IPS-NIHi7 (cell line): Measurements from ENCODE around the gene ENDOD1.

Experiments used
- DNase-seq: peaks from one replicate; pipeline ENCODE4 v3.0.0; 2012; ENCODE audit warnings: mixed read lengths; ENCODE audit errors: extremely low spot score

ENDOD1 gene

DNA sequence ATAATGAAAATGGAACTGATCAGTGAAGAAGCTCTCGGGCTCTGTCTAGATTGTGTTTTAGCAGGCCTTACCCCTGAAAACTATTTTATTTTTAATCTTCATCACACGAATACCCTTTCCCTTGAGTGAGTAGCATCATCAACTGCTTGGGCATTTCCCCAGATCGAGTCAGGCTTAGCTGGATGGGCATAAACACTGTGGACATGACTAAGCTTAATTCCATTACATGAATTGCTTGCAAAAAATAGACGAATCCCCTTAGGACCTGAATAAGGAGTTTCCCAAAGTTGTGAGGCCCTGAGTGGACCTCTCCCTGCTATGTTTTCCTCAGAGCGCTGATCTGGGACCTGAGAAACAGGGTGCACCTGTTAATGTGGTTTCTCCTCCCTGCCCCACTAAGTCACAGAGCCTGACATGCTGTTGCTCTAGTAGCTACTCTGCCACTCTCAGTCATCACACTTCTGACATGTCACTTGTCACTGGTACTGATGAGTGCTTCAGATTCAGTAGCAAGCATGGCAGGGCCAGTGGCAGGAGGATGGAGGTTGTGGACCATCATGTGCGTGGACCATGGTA is 53.5 kb downstream of the ENDOD1 start:
- DNase-seq = no peak

- DNase-seq = no peak
Observed at GRCh38 chr11:95144313-95145235, 54.9 kb downstream of the ENDOD1 start.

GRCh38 chr11:95145430-95146060 is 55.9 kb downstream of the ENDOD1 start:
- DNase-seq = no peak

- DNase-seq = no peak
Observed at GRCh38 chr11:95147364-95147905, 57.8 kb downstream of the ENDOD1 start.

DNA sequence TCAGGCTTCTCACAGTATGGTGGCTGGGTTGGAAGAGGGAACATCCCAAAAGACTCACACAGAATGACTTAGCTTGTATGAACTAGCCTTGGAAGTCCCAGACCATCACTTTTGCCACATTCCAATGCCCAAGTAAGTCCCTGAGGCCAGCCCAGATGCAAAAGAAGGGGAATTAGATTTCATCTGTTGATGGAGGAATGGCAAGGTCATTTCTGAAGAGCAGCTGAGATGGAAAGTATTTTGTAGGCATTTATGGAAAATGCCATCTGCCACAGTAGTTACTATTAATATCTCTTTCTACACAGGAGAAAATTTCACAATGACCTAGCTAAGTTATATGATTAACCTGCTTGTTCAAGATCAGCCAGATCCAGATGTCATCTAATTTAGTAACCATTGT is 58.8 kb downstream of the ENDOD1 start:
- no peak for DNase-seq

DNA sequence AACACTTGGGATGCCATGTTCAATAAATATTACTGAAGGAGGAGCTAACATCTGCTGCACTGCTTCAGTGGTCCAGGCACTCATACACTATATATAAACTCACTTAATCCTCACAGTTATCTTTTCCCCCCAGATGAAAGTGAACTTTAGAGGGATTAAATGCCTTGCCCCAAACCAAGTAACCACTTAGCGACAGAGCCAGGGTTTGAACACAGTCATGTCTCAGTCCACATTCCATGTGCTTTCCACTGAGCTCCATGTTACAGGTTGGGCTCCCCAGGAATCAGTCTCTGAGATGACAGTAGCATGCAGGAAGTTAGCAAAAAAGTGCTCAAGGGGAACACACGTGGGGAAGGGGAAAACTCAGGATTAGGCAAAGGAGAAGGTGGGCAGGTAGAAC is 59.3 kb downstream of the ENDOD1 start:
- DNase-seq = no peak

DNA sequence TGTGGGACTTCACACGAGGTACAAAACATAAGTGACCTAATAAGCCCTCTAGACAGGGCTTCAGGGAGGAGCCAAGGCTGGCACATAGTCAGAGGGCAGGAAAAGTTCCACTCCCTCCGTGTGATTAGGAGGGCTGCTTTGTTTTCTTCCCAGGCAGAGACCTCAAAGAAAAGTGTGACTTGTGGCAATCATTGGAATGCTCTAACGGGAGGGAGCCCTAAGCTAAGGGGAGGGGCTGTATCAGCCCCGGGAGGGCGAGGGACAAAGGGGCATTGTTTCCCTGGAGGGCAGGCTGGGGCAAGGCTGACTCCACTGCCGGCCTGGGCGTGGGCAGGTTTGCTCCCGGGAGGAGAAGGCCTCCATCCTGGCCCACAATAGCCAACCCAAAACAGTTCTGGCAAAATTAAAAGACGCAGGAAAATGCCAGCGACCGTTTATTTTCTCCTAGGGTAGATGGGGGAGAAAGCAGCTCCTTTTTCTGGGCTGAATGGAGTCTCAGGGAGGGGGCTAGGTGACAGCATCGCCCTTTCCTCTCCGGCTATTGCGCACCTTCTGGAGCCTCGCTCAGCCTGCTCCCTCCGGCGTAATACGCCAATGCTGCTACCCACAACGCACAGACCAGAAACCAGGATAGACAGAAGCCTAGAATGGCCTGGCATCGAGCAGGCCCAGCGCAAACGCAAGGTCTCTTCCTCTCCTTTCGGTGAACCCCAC is 60.2 kb downstream of the ENDOD1 start:
- peak; percentile 77 for DNase-seq

GRCh38 chr11:95150956-95151684 is 61.5 kb downstream of the ENDOD1 start:
- peak; percentile 93 for DNase-seq

- no peak for DNase-seq
Observed at GRCh38 chr11:95152876-95153856, 63.5 kb downstream of the ENDOD1 start.

DNA sequence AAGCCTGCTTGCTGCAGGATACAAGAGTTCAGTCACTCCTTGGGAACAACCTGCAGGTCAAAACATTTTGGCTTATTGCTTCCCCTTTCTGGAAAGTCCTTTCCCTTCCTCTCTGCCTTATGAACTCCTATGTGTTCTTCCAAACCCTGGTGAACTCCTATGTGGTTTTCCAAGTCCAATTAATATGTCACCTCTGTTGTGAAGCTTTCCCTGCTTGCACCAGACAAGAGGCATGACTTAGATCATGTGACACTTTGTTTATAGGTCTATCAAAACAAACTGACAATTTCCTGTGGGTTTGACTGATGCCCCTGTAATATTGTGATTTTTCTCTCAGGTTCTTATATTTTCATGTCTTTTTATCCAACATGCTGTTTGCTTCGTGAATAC is 64.2 kb downstream of the ENDOD1 start:
- no peak for DNase-seq

- peak; percentile 73 for DNase-seq
Observed at GRCh38 chr11:95154514-95154913, 64.9 kb downstream of the ENDOD1 start.

DNA sequence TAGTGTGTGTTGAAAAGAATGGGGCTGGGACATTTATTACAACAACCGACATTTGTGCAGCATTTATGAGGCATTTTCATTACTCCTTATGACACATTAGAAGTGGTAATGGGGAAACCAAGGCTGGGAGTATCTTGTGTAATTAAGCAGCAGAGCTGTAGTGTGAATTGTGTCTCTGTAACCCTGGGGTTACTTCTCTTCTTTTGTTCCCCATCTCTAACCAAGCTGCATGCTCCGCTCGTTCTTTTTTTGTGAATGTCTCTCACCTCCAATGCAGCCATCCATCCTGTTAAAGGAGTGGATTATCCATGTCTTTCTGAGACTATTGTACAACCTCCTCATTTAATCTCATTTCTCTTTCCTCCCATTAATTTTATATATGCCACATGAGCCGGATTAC is 65.7 kb downstream of the ENDOD1 start:
- DNase-seq = no peak

GRCh38 chr11:95156133-95156721 is 66.6 kb downstream of the ENDOD1 start:
- peak; percentile 45 for DNase-seq

GRCh38 chr11:95156916-95157541 is 67.4 kb downstream of the ENDOD1 start:
- no peak for DNase-seq

DNA sequence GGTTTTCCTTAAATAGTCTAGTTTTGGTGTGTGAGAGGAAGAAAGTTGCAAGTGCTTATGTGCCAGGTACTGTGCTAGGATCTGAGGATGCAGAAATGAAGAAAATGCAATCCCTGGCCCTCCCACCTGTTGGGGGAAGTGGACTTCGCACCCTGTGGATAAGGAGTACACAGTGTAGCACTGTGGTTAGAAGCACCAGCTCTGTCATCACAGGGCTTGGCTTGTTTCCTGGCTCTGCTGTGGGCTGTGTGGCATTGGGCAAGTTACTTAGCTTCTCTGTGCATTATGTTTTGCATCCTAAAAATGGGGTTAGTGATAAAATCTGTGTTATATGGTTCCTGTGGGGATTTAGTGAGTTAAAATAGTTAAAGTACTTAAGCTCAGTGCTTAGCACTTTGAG is 68.2 kb downstream of the ENDOD1 start:
- no peak for DNase-seq

DNA sequence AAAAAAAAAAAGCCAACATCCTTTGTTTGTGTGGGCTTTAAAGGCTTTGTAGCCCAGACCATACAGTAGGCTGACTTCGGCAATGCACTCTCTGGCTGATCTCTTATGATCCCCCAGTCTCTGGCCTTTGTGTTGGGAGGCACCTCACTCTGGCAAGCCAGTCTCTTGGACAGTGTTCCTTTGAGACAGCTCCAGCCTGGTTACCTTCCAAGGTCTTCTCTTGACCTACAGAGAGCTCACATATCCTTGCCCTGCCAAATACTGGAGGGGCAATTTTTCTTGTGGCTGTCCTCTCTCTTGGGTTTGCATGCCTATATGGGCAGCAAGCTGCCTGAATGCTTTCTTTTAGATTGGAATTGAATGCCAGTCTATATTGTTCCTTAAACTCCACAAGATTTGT is 71.6 kb downstream of the ENDOD1 start:
- no peak for DNase-seq

GRCh38 chr11:95163106-95163505 is 73.5 kb downstream of the ENDOD1 start:
- DNase-seq = no peak

DNA sequence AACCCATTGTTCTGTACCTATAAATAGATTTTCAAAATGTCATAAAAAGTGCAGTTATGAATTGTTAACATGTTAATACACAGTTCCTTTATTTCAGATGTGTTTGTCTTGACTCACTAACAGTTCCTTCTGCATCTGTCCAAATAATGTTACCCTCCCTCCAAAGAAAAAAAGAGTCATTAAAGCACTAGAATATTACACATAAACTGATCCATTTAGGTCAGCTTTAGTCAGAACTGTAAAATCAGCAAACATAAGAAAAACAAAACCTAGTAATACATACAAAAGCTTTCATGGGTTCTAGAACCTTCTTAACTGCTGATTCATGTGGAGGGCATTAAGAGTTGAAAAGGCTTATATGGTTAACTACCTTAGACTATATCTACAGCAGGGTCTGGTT is 76.0 kb downstream of the ENDOD1 start:
- no peak for DNase-seq

DNA sequence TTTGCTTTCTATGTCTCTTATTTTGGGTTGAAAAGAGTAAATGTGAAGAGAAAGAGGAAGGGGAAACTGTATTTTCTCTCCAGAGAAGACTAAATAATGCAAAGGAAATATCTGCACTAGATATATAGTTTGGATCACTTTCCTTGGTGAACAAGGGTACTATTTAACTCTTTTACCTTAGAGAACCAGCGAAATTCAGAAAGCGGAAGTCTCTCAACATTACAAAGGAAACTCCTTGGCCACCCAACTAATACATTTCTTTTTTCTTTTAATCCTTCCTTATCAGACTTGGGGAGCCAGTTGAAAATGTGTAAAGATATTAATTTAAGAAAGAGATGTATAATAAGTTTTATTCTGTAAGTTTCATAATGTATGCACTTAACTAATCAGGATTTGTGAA is 77.1 kb downstream of the ENDOD1 start:
- DNase-seq = no peak
